SK-N-SH treated with all-trans-retinoic acid at 6 μM for 48 hours (cell line): ENCODE data around the gene IL36RN.

Experiments
- ARNTL ChIP-seq: fragments of 450-650 bp; formaldehyde crosslinking; IDR thresholded peaks from 2 replicates; pipeline ENCODE4 v1.5.0; 2020; ENCODE audit warnings: low read depth, mild to moderate bottlenecking, moderate library complexity, borderline replicate concordance
- GLIS3 ChIP-seq: fragments of 250-450 bp; sonication (Bioruptor Pico); IDR thresholded peaks from 2 replicates; pipeline ENCODE4 v1.5.0; 2020; ENCODE audit warnings: mild to moderate bottlenecking, moderate library complexity
- RARB ChIP-seq: fragments of 250-450 bp; sonication (Bioruptor Pico); IDR thresholded peaks from 2 replicates; pipeline ENCODE4 v1.8.0; 2021; ENCODE audit warnings: mild to moderate bottlenecking, moderate library complexity
- SNAI2 ChIP-seq: fragments of 250-450 bp; sonication (Bioruptor Pico); IDR thresholded peaks from 2 replicates; pipeline ENCODE4 v1.5.0; 2020; ENCODE audit warnings: mild to moderate bottlenecking, moderate library complexity
- ZNF8 ChIP-seq: fragments of 450-650 bp; formaldehyde crosslinking; IDR thresholded peaks from 2 replicates; pipeline ENCODE4 v1.5.0; 2020; ENCODE audit warnings: mild to moderate bottlenecking, moderate library complexity

GRCh38 chr2:113083296-113083695 lies 24.3 kb downstream of the IL36RN start:
- TF ChIP-seq GLIS3 (CRISPR knock-in tag) (no peak), RARB (CRISPR knock-in tag) (no peak), SNAI2 (no peak), ZNF8 (CRISPR knock-in tag) (no peak), ARNTL (CRISPR knock-in tag) (no peak)
